ENCODE data around the gene OR1J1. TPM values are rescaled to one million over a fixed set of nuclear protein-coding genes. Genes with fewer than 3 reads are reported as not detected.

The OR1J1 gene
- total RNA-seq, 1 experiment from 2014 or later, result not detected

GRCh38 chr9:122445155-122445749, 32.5 kb downstream of the OR1J1 start:
- no peak for TF ChIP-seq EZH2 (IDR thresholded peaks at IDR 0.05; ENCODE audit: borderline replicate concordance, low read depth, low read length, poor library complexity, severe bottlenecking)
- TF ChIP-seq, protein P1, sequence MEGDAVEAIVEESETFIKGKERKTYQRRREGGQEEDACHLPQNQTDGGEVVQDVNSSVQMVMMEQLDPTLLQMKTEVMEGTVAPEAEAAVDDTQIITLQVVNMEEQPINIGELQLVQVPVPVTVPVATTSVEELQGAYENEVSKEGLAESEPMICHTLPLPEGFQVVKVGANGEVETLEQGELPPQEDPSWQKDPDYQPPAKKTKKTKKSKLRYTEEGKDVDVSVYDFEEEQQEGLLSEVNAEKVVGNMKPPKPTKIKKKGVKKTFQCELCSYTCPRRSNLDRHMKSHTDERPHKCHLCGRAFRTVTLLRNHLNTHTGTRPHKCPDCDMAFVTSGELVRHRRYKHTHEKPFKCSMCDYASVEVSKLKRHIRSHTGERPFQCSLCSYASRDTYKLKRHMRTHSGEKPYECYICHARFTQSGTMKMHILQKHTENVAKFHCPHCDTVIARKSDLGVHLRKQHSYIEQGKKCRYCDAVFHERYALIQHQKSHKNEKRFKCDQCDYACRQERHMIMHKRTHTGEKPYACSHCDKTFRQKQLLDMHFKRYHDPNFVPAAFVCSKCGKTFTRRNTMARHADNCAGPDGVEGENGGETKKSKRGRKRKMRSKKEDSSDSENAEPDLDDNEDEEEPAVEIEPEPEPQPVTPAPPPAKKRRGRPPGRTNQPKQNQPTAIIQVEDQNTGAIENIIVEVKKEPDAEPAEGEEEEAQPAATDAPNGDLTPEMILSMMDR (conservative IDR thresholded peaks at IDR 0.05; ENCODE audit: low read depth, low read length), result no peak
- intact Hi-C loops (cut with micrococcal nuclease; ENCODE audit: unreplicated experiment), result no loop called here
- POLR2A ChIA-PET (ENCODE audit: low non-redundant PET), result no interaction called here
- H3K27me3 ChIP-seq (replicated peaks; ENCODE audit: insufficient read depth, low read depth, low read length, poor library complexity), result peaks cover 26% of the 10 kb centered on the region
- H3K4me1 ChIP-seq (ENCODE audit: insufficient read depth, low read length, poor library complexity, severe bottlenecking), result no peaks in the 10 kb centered on the region
- CTCF ChIA-PET, result no interaction called here
- H3K4me3 ChIP-seq (ENCODE audit: low read depth, low read length, poor library complexity, severe bottlenecking), result no peak overlapping the region
- no peak for DNase-seq (ENCODE audit: low spot score)
- BruUV-seq (replicated peaks), result no TSS peak
- no peaks in the 10 kb centered on the region for H3K36me3 ChIP-seq (ENCODE audit: insufficient read depth, low read length, poor library complexity, severe bottlenecking)
- peaks cover 8% of the 10 kb centered on the region for H3K9me3 ChIP-seq (ENCODE audit: low read depth, low read length, poor library complexity, severe bottlenecking)
- no peak overlapping the region for H3K27ac ChIP-seq (ENCODE audit: low read depth, low read length, poor library complexity, severe bottlenecking)

- ChIA-PET CTCF (no interaction called here), POLR2A (ENCODE audit: low non-redundant PET) (no interaction called here)
- intact Hi-C loops (cut with micrococcal nuclease; ENCODE audit: unreplicated experiment), result no loop called here
- BruUV-seq (replicated peaks), result no TSS peak
- no peaks in the 10 kb centered on the region for H3K36me3 ChIP-seq (ENCODE audit: insufficient read depth, low read length, poor library complexity, severe bottlenecking)
- H3K9me3 ChIP-seq (ENCODE audit: low read depth, low read length, poor library complexity, severe bottlenecking), result peaks cover 8% of the 10 kb centered on the region
- H3K27ac ChIP-seq (ENCODE audit: low read depth, low read length, poor library complexity, severe bottlenecking), result no peak overlapping the region
- no peak overlapping the region for H3K4me3 ChIP-seq (ENCODE audit: low read depth, low read length, poor library complexity, severe bottlenecking)
- H3K4me1 ChIP-seq (ENCODE audit: insufficient read depth, low read length, poor library complexity, severe bottlenecking), result no peaks in the 10 kb centered on the region
- TF ChIP-seq, protein P1 (conservative IDR thresholded peaks at IDR 0.05; ENCODE audit: low read depth, low read length), result no peak
- no peak for TF ChIP-seq EZH2 (IDR thresholded peaks at IDR 0.05; ENCODE audit: borderline replicate concordance, low read depth, low read length, poor library complexity, severe bottlenecking)
- no peak for DNase-seq (ENCODE audit: low spot score)
- H3K27me3 ChIP-seq (replicated peaks; ENCODE audit: insufficient read depth, low read depth, low read length, poor library complexity), result peaks cover 30% of the 10 kb centered on the region
Observed at GRCh38 chr9:122444041-122444733, 33.5 kb downstream of the OR1J1 start.

- TF ChIP-seq, protein P1 (conservative IDR thresholded peaks at IDR 0.05; ENCODE audit: low read depth, low read length), result no peak
- TF ChIP-seq EZH2 (IDR thresholded peaks at IDR 0.05; ENCODE audit: borderline replicate concordance, low read depth, low read length, poor library complexity, severe bottlenecking), result no peak
- no peaks in the 10 kb centered on the region for H3K36me3 ChIP-seq (ENCODE audit: insufficient read depth, low read length, poor library complexity, severe bottlenecking)
- ChIA-PET POLR2A (ENCODE audit: low non-redundant PET) (no interaction called here), CTCF (no interaction called here)
- no peak overlapping the region for H3K4me3 ChIP-seq (ENCODE audit: low read depth, low read length, poor library complexity, severe bottlenecking)
- no peak for DNase-seq (ENCODE audit: low spot score)
- peaks cover 8% of the 10 kb centered on the region for H3K9me3 ChIP-seq (ENCODE audit: low read depth, low read length, poor library complexity, severe bottlenecking)
- BruUV-seq (replicated peaks), result no TSS peak
- H3K4me1 ChIP-seq (ENCODE audit: insufficient read depth, low read length, poor library complexity, severe bottlenecking), result no peaks in the 10 kb centered on the region
- H3K27me3 ChIP-seq (replicated peaks; ENCODE audit: insufficient read depth, low read depth, low read length, poor library complexity), result peaks cover 30% of the 10 kb centered on the region
- intact Hi-C loops (cut with micrococcal nuclease; ENCODE audit: unreplicated experiment), result no loop called here
- no peak overlapping the region for H3K27ac ChIP-seq (ENCODE audit: low read depth, low read length, poor library complexity, severe bottlenecking)
Observed at GRCh38 chr9:122442568-122442967, 35.2 kb downstream of the OR1J1 start.

Other genes with a start within 250 kb of the OR1J1 start
- not detected in 2 replicates for gene LHX6, start 249.0 kb downstream of the OR1J1 start, total RNA-seq (2021)
- gene RBM18, start 213.1 kb downstream of the OR1J1 start, total RNA-seq (2021), result 29.3 and 30.8 TPM in 2 replicates
- 35.0 and 44.9 TPM in 2 replicates for gene MRRF, start 213.0 kb downstream of the OR1J1 start, total RNA-seq (2021)
- not detected in 2 replicates for gene PTGS1, start 106.9 kb downstream of the OR1J1 start, total RNA-seq (2021)
- gene OR1J2, start 32.9 kb upstream of the OR1J1 start, total RNA-seq (2021), result not detected in 2 replicates
- gene OR1J4, start 41.2 kb upstream of the OR1J1 start, total RNA-seq (2021), result not detected in 2 replicates
- gene OR1N1, start 49.4 kb upstream of the OR1J1 start, total RNA-seq (2021), result not detected in 2 replicates
- gene OR1N2, start 75.2 kb upstream of the OR1J1 start, total RNA-seq (2021), result not detected in 2 replicates
- not detected in 2 replicates for gene OR1L8, start 105.5 kb upstream of the OR1J1 start, total RNA-seq (2021)
- gene OR1Q1, start 136.8 kb upstream of the OR1J1 start, total RNA-seq (2021), result not detected in 2 replicates
- not detected in 2 replicates for gene OR1B1, start 179.7 kb upstream of the OR1J1 start, total RNA-seq (2021)
- gene OR1L1, start 183.8 kb upstream of the OR1J1 start, total RNA-seq (2021), result not detected in 2 replicates
- not detected in 2 replicates for gene OR1L3, start 197.2 kb upstream of the OR1J1 start, total RNA-seq (2021)
- not detected in 2 replicates for gene OR1L4, start 246.1 kb upstream of the OR1J1 start, total RNA-seq (2021)

Data from A673 (cell line).